Subcutaneous adipose tissue (tissue), 4 donors: ENCODE results near the gene CEP63. TPM values are rescaled to one million over a fixed set of nuclear protein-coding genes. Genes with fewer than 3 reads are reported as not detected.

Experiments
- CTCF ChIP-seq: fragments of 450-650 bp; IDR thresholded peaks from one replicate; pipeline ENCODE4 v1.5.1; 2016; ENCODE audit warnings: low read depth, mild to moderate bottlenecking, control low read depth, antibody characterized with exemption, moderate library complexity
- total RNA-seq, 4 donors: library from RNA; depleted of rRNA; stranded (reverse); fragments of >200 nt; gene quantifications; one replicate each; pipeline ENCODE4 v1.1.0, GENCODE V29; 2016

CEP63 gene
- total RNA-seq, 4 donors from 2014 or later, result 19.9 to 39.2 (median 34.7) TPM

GRCh38 chr3:134459562-134459961, 26.3 kb upstream of the CEP63 start:
- TF ChIP-seq CTCF, result no peak

- TF ChIP-seq CTCF, result no peak
Observed at GRCh38 chr3:134460965-134461364, 24.9 kb upstream of the CEP63 start.

GRCh38 chr3:134462331-134462941, 23.4 kb upstream of the CEP63 start:
- no peak for TF ChIP-seq CTCF

- no peak for TF ChIP-seq CTCF
Observed at GRCh38 chr3:134463676-134464063, 22.2 kb upstream of the CEP63 start.

- no peak for TF ChIP-seq CTCF
Observed at GRCh38 chr3:134464064-134464688, 21.7 kb upstream of the CEP63 start.

GRCh38 chr3:134464689-134465365, 21.0 kb upstream of the CEP63 start:
- TF ChIP-seq CTCF, result no peak

GRCh38 chr3:134466331-134466730, 19.5 kb upstream of the CEP63 start:
- TF ChIP-seq CTCF, result no peak
